Stimulated activated naive CD8-positive, alpha-beta T cell treated with anti-CD3 and anti-CD28 coated beads, Interleukin-15, Interleukin-2, amounts not matched to agents 100 ng/mL and 50 ng/mL, for 24 hours (primary cell): ENCODE data around the gene MAP1S.

Experiments used
- H3K27ac Mint-ChIP-seq: one replicate; pipeline ENCODE4 v1.8.0; 2021; ENCODE audit warnings: mild to moderate bottlenecking, mixed read lengths
- H3K27me3 Mint-ChIP-seq: one replicate; pipeline ENCODE4 v1.8.0; 2021; ENCODE audit warnings: mixed read lengths
- H3K36me3 Mint-ChIP-seq: one replicate; pipeline ENCODE4 v1.8.0; 2021; ENCODE audit warnings: low read depth, mixed read lengths
- H3K4me1 Mint-ChIP-seq: one replicate; pipeline ENCODE4 v1.8.0; 2021; ENCODE audit warnings: low read depth, mixed read lengths
- H3K4me3 Mint-ChIP-seq: one replicate; pipeline ENCODE4 v1.8.0; 2021; ENCODE audit warnings: mild to moderate bottlenecking, mixed read lengths
- H3K9me3 Mint-ChIP-seq: one replicate; pipeline ENCODE4 v1.8.0; 2021; ENCODE audit warnings: mixed read lengths

The MAP1S gene

GRCh38 chr19:17721111-17721628 is 1.9 kb downstream of the MAP1S start:
- Mint-ChIP-seq H3K36me3 (peaks cover 13% of the 10 kb centered on the region), H3K27ac (peak overlapping the region; percentile 71), H3K9me3 (no peaks in the 10 kb centered on the region), H3K27me3 (no peaks in the 10 kb centered on the region), H3K4me1 (peaks cover 36% of the 10 kb centered on the region), H3K4me3 (peak overlapping the region; percentile 88)

- H3K4me1 Mint-ChIP-seq = peaks cover 36% of the 10 kb centered on the region
- H3K9me3 Mint-ChIP-seq = no peaks in the 10 kb centered on the region
- H3K4me3 Mint-ChIP-seq = peak overlapping the region; percentile 88
- no peaks in the 10 kb centered on the region for H3K27me3 Mint-ChIP-seq
- H3K36me3 Mint-ChIP-seq = peaks cover 13% of the 10 kb centered on the region
- peak overlapping the region; percentile 71 for H3K27ac Mint-ChIP-seq
These were observed 2.5 kb downstream of the MAP1S start for GRCh38 chr19:17721821-17722220.

DNA sequence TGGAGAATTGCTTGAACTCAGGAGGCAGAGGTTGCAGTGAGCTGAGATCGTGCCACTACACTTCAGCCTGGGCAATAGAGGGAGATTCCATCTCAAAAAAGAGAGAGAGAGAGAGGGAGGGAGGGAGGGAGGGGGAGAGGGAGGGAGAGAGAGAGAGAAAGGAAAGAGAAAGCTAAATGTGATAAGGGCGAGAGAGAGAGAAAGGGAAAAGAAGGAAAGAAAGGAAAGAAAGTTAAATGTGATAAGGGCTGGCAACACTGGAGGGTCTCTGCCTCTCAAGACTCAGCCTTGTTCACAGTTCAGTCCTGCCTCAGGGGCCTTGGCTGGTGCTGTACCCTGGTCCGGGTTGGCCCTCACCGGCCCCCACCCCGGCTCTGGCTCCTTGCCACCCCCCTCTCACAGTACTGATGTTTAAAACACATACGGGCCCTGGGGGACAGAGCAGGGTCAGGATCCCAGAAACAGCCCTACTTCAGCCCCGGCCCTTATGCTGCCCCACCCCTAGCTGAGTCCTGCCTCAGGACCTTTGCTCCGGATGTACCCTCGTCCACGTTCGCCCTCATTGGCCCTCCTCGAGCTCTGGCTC is 3.5 kb downstream of the MAP1S start:
- Mint-ChIP-seq H3K9me3 (no peaks in the 10 kb centered on the region), H3K27me3 (no peaks in the 10 kb centered on the region), H3K36me3 (peaks cover 13% of the 10 kb centered on the region), H3K4me3 (no peak overlapping the region), H3K4me1 (peaks cover 30% of the 10 kb centered on the region), H3K27ac (no peak overlapping the region)

DNA sequence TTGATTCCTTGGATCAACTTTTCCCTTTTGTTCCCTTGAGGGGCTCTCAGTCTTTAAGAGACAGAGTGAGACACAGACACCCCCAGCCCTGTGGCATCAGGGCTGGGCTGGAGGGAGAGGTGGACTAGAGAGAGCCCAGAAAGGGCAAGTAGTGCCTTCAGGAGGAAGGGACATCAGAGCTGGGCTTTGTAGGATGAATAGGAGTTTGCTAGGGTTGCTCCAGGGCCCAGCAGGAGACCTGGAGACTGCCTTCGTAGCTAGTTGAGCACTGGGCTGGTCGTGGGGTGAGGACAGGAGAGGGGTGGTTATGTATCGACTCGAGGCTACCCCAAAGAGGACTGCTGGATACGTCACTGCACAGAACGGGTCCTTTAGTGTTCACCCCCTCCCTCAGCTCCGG is 5.4 kb downstream of the MAP1S start:
- Mint-ChIP-seq H3K27ac (peak overlapping the region; percentile 1), H3K9me3 (no peaks in the 10 kb centered on the region), H3K4me3 (no peak overlapping the region), H3K4me1 (peaks cover 23% of the 10 kb centered on the region), H3K27me3 (no peaks in the 10 kb centered on the region), H3K36me3 (peaks cover 16% of the 10 kb centered on the region)

GRCh38 chr19:17725422-17726078 is 6.3 kb downstream of the MAP1S start:
- Mint-ChIP-seq H3K27me3 (no peaks in the 10 kb centered on the region), H3K4me1 (peaks cover 19% of the 10 kb centered on the region), H3K27ac (no peak overlapping the region), H3K36me3 (peaks cover 21% of the 10 kb centered on the region), H3K9me3 (no peaks in the 10 kb centered on the region), H3K4me3 (no peak overlapping the region)

GRCh38 chr19:17726136-17726741 is 7.0 kb downstream of the MAP1S start:
- peaks cover 19% of the 10 kb centered on the region for H3K4me1 Mint-ChIP-seq

GRCh38 chr19:17726964-17727773 is 7.9 kb downstream of the MAP1S start:
- no peak overlapping the region for H3K4me3 Mint-ChIP-seq
- H3K27me3 Mint-ChIP-seq = no peaks in the 10 kb centered on the region
- no peaks in the 10 kb centered on the region for H3K9me3 Mint-ChIP-seq
- H3K36me3 Mint-ChIP-seq = peaks cover 36% of the 10 kb centered on the region
- H3K27ac Mint-ChIP-seq = no peak overlapping the region
- peaks cover 14% of the 10 kb centered on the region for H3K4me1 Mint-ChIP-seq

More at GRCh38 chr19:17726136-17726741, 7.0 kb downstream of the MAP1S start:
- no peaks in the 10 kb centered on the region for H3K27me3 Mint-ChIP-seq
- H3K27ac Mint-ChIP-seq = no peak overlapping the region
- no peak overlapping the region for H3K4me3 Mint-ChIP-seq
- no peaks in the 10 kb centered on the region for H3K9me3 Mint-ChIP-seq
- peaks cover 28% of the 10 kb centered on the region for H3K36me3 Mint-ChIP-seq

GRCh38 chr19:17727843-17728242 is 8.6 kb downstream of the MAP1S start:
- peaks cover 40% of the 10 kb centered on the region for H3K36me3 Mint-ChIP-seq

DNA sequence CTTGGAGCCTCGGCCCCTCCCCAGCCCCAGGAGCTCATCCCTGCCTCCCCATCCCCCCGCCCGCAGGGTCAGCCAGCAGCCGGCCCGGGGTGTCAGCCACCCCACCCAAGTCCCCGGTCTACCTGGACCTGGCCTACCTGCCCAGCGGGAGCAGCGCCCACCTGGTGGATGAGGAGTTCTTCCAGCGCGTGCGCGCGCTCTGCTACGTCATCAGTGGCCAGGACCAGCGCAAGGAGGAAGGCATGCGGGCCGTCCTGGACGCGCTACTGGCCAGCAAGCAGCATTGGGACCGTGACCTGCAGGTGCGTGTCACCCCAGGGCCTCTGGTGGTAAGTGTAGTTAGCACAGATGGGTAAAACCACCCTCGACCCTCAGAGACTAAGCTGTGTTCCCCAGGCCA is 13.8 kb downstream of the MAP1S start:
- Mint-ChIP-seq H3K4me1 (peaks cover 14% of the 10 kb centered on the region), H3K27ac (no peak overlapping the region), H3K36me3 (peaks cover 55% of the 10 kb centered on the region), H3K27me3 (no peaks in the 10 kb centered on the region), H3K9me3 (no peaks in the 10 kb centered on the region), H3K4me3 (no peak overlapping the region)

More at GRCh38 chr19:17727843-17728242, 8.6 kb downstream of the MAP1S start:
- Mint-ChIP-seq H3K27ac (no peak overlapping the region), H3K4me1 (peaks cover 14% of the 10 kb centered on the region), H3K4me3 (no peak overlapping the region), H3K9me3 (no peaks in the 10 kb centered on the region), H3K27me3 (no peaks in the 10 kb centered on the region)

GRCh38 chr19:17734146-17734545 is 14.9 kb downstream of the MAP1S start:
- no peak overlapping the region for H3K27ac Mint-ChIP-seq
- no peaks in the 10 kb centered on the region for H3K9me3 Mint-ChIP-seq
- H3K4me1 Mint-ChIP-seq = peaks cover 20% of the 10 kb centered on the region

GRCh38 chr19:17735410-17735809 is 16.1 kb downstream of the MAP1S start:
- Mint-ChIP-seq H3K9me3 (no peaks in the 10 kb centered on the region), H3K27ac (no peak overlapping the region), H3K4me3 (no peak overlapping the region), H3K4me1 (peaks cover 24% of the 10 kb centered on the region), H3K27me3 (no peaks in the 10 kb centered on the region), H3K36me3 (peaks cover 46% of the 10 kb centered on the region)

More at GRCh38 chr19:17734146-17734545, 14.9 kb downstream of the MAP1S start:
- H3K4me3 Mint-ChIP-seq = no peak overlapping the region
- H3K36me3 Mint-ChIP-seq = peaks cover 55% of the 10 kb centered on the region
- H3K27me3 Mint-ChIP-seq = no peaks in the 10 kb centered on the region

GRCh38 chr19:17737690-17738153 is 18.4 kb downstream of the MAP1S start:
- Mint-ChIP-seq H3K27me3 (no peaks in the 10 kb centered on the region), H3K4me1 (peaks cover 13% of the 10 kb centered on the region), H3K27ac (no peak overlapping the region), H3K9me3 (no peaks in the 10 kb centered on the region), H3K36me3 (peaks cover 30% of the 10 kb centered on the region), H3K4me3 (no peak overlapping the region)

- H3K4me1 Mint-ChIP-seq = peaks cover 16% of the 10 kb centered on the region
- no peaks in the 10 kb centered on the region for H3K9me3 Mint-ChIP-seq
- H3K36me3 Mint-ChIP-seq = peaks cover 24% of the 10 kb centered on the region
- H3K4me3 Mint-ChIP-seq = no peak overlapping the region
- H3K27ac Mint-ChIP-seq = no peak overlapping the region
- H3K27me3 Mint-ChIP-seq = no peaks in the 10 kb centered on the region
These were observed 20.0 kb downstream of the MAP1S start for GRCh38 chr19:17739121-17739875.

- no peaks in the 10 kb centered on the region for H3K9me3 Mint-ChIP-seq
- H3K27me3 Mint-ChIP-seq = no peaks in the 10 kb centered on the region
- peaks cover 7% of the 10 kb centered on the region for H3K36me3 Mint-ChIP-seq
- H3K4me3 Mint-ChIP-seq = no peak overlapping the region
- H3K4me1 Mint-ChIP-seq = peaks cover 16% of the 10 kb centered on the region
- peak overlapping the region; percentile 2 for H3K27ac Mint-ChIP-seq
These were observed 22.2 kb downstream of the MAP1S start for GRCh38 chr19:17741456-17741855.
